HG03159 (cell line): ENCODE results near the gene BEND4.
"Not testable (repeated sequence)": the region's sequence is repeated elsewhere in the genome, so short reads cannot be mapped to it uniquely, and the experiment has no call there.

Experiments used
- ATAC-seq: cut with Tn5 transposase; IDR thresholded peaks from one replicate; pipeline ENCODE4 v1.9.1; 2021; ENCODE audit warnings: mild to moderate bottlenecking, moderate library complexity; ENCODE audit not compliant: unreplicated experiment

BEND4 gene

GRCh38 chr4:42152507-42153504 is at the start of gene BEND4:
Gene BEND4, minus strand, starts transcription at chr4:42152655. Its CDS starts 512 bp downstream, at chr4:42152143.
- peak; percentile 17 for ATAC-seq

GRCh38 chr4:42197341-42197740 is 44.9 kb upstream of the BEND4 start:
- no peak for ATAC-seq

GRCh38 chr4:42172921-42173320 is 20.5 kb upstream of the BEND4 start:
- ATAC-seq, result no peak

GRCh38 chr4:42172128-42172790 is 19.8 kb upstream of the BEND4 start:
- ATAC-seq, result no peak

- peak; percentile 100 for ATAC-seq
Observed at GRCh38 chr4:42167709-42168108, 15.3 kb upstream of the BEND4 start.

GRCh38 chr4:42166186-42166585 is 13.7 kb upstream of the BEND4 start:
- not testable (repeated sequence) for ATAC-seq

- ATAC-seq, result no peak
Observed at GRCh38 chr4:42159271-42160001, 7.0 kb upstream of the BEND4 start.

GRCh38 chr4:42151568-42152506 is 618 bp downstream of the BEND4 start:
- ATAC-seq, result peak; percentile 62

- ATAC-seq, result peak; percentile 39
Observed at GRCh38 chr4:42150653-42151567, 1.5 kb downstream of the BEND4 start.

GRCh38 chr4:42149004-42149403 is 3.5 kb downstream of the BEND4 start:
- no peak for ATAC-seq

GRCh38 chr4:42148425-42148824 is 4.0 kb downstream of the BEND4 start:
- no peak for ATAC-seq

- no peak for ATAC-seq
Observed at GRCh38 chr4:42144028-42144427, 8.4 kb downstream of the BEND4 start.

- ATAC-seq, result no peak
Observed at GRCh38 chr4:42142591-42142990, 9.9 kb downstream of the BEND4 start.

- ATAC-seq, result no peak
Observed at GRCh38 chr4:42136371-42136770, 16.1 kb downstream of the BEND4 start.

GRCh38 chr4:42133006-42133405 is 19.4 kb downstream of the BEND4 start:
- no peak for ATAC-seq

GRCh38 chr4:42132099-42132498 is 20.4 kb downstream of the BEND4 start:
- no peak for ATAC-seq

GRCh38 chr4:42123071-42123644 is 29.3 kb downstream of the BEND4 start:
- ATAC-seq, result no peak

- ATAC-seq, result no peak
Observed at GRCh38 chr4:42122237-42122636, 30.2 kb downstream of the BEND4 start.

- no peak for ATAC-seq
Observed at GRCh38 chr4:42119886-42120285, 32.6 kb downstream of the BEND4 start.
